Right lobe of liver (tissue), 4 donors: ENCODE measurements around the gene CHIA.

ENCODE experiments used
- CTCF ChIP-seq, 4 donors: fragments of 200-600 bp in 3 of 4; fragments of 450-650 bp in 1 of 4; IDR thresholded peaks; one replicate each; pipeline versions ENCODE4 v1.5.1 to v1.8.0; 2016 to 2022; ENCODE audit warnings: antibody characterized with exemption in 4 of 4, mild to moderate bottlenecking in 2 of 4
- POLR2A ChIP-seq: fragments of 450-650 bp; IDR thresholded peaks from one replicate; pipeline ENCODE4 v1.6.1; 2017; ENCODE audit warnings: antibody characterized with exemption, mild to moderate bottlenecking
- donor health status: DM: no; HTN: no; CAD: no.
- donor health status: DM: no; HTN: no; CAD: no.
- donor health status: DM: no; HTN: yes; CAD: no.

- TF ChIP-seq CTCF (IDR thresholded peaks at IDR 0.05) (no peak), POLR2A (no peak)
Observed at GRCh38 chr1:111323231-111323630, 32.6 kb downstream of the CHIA start.
